ENCODE measurements around the gene CIITA. TPM values are rescaled to one million over a fixed set of nuclear protein-coding genes. Genes with fewer than 3 reads are reported as not detected.
"Not testable (repeated sequence)": the region's sequence is repeated elsewhere in the genome, so short reads cannot be mapped to it uniquely, and the experiment has no call there.

The CIITA gene
- total and polyA plus RNA-seq, 2 donors, result 5.6 to 6.4 TPM

GRCh38 chr16:10964891-10965326, 87.9 kb downstream of the CIITA start:
- Histone ChIP-seq H3K36me3 (ENCODE audit: insufficient read depth) (peaks cover 2% of the 10 kb centered on the region), H3K4me3 (ENCODE audit: low read depth, low read length) (no peak overlapping the region), H3K4me1 (ENCODE audit: insufficient read depth) (no peaks in the 10 kb centered on the region), H3K27ac (ENCODE audit: low read depth) (no peak overlapping the region)
- no peak for DNase-seq (ENCODE audit: extremely low spot score)
- WGBS, result 90% methylated on average over 8 of the region's 8 CpGs

GRCh38 chr16:10965440-10966061, 88.5 kb downstream of the CIITA start:
- WGBS, result 93% methylated on average over 6 of the region's 6 CpGs
- H3K27ac ChIP-seq (ENCODE audit: low read depth), result no peak overlapping the region
- peaks cover 2% of the 10 kb centered on the region for H3K36me3 ChIP-seq (ENCODE audit: insufficient read depth)
- no peaks in the 10 kb centered on the region for H3K4me1 ChIP-seq (ENCODE audit: insufficient read depth)
- DNase-seq (ENCODE audit: extremely low spot score), result no peak
- no peak overlapping the region for H3K4me3 ChIP-seq (ENCODE audit: low read depth, low read length)

GRCh38 chr16:10966129-10966528, 89.1 kb downstream of the CIITA start:
- DNase-seq (ENCODE audit: extremely low spot score), result no peak
- Histone ChIP-seq H3K36me3 (ENCODE audit: insufficient read depth) (peaks cover 2% of the 10 kb centered on the region), H3K4me3 (ENCODE audit: low read depth, low read length) (no peak overlapping the region), H3K4me1 (ENCODE audit: insufficient read depth) (no peaks in the 10 kb centered on the region), H3K27ac (ENCODE audit: low read depth) (no peak overlapping the region)
- WGBS, result 88% methylated on average over 5 of the region's 5 CpGs

- DNase-seq (ENCODE audit: extremely low spot score); H3K4me3 ChIP-seq (ENCODE audit: low read depth, low read length); H3K36me3 ChIP-seq (ENCODE audit: insufficient read depth); H3K27ac ChIP-seq (ENCODE audit: low read depth); H3K4me1 ChIP-seq (ENCODE audit: insufficient read depth): not testable (repeated sequence)
- 72% methylated on average over 4 of the region's 4 CpGs for WGBS
Measured at GRCh38 chr16:10966559-10966958, 89.6 kb downstream of the CIITA start.

GRCh38 chr16:10967986-10968385, 91.0 kb downstream of the CIITA start:
- 71% methylated on average over 5 of the region's 5 CpGs for WGBS
- no peak overlapping the region for H3K4me3 ChIP-seq (ENCODE audit: low read depth, low read length)
- H3K36me3 ChIP-seq (ENCODE audit: insufficient read depth), result peaks cover 2% of the 10 kb centered on the region
- DNase-seq (ENCODE audit: extremely low spot score), result no peak
- H3K4me1 ChIP-seq (ENCODE audit: insufficient read depth), result no peaks in the 10 kb centered on the region
- H3K27ac ChIP-seq (ENCODE audit: low read depth), result no peak overlapping the region

GRCh38 chr16:10968498-10968897, 91.5 kb downstream of the CIITA start:
- DNase-seq (ENCODE audit: extremely low spot score), result no peak
- 84% methylated on average over 3 of the region's 3 CpGs for whole genome bisulfite sequencing
- peaks cover 1% of the 10 kb centered on the region for H3K36me3 ChIP-seq (ENCODE audit: insufficient read depth)

GRCh38 chr16:10969615-10970014, 92.6 kb downstream of the CIITA start:
- H3K4me1 ChIP-seq (ENCODE audit: insufficient read depth), result no peaks in the 10 kb centered on the region
- H3K36me3 ChIP-seq (ENCODE audit: insufficient read depth), result no peaks in the 10 kb centered on the region
- 53% methylated on average over 1 of the region's 1 CpG for WGBS
- no peak overlapping the region for H3K27ac ChIP-seq (ENCODE audit: low read depth)
- DNase-seq (ENCODE audit: extremely low spot score), result no peak
- H3K4me3 ChIP-seq (ENCODE audit: low read depth, low read length), result no peak overlapping the region

More at GRCh38 chr16:10968498-10968897, 91.5 kb downstream of the CIITA start:
- Histone ChIP-seq H3K4me3 (ENCODE audit: low read depth, low read length) (no peak overlapping the region), H3K27ac (ENCODE audit: low read depth) (no peak overlapping the region), H3K4me1 (ENCODE audit: insufficient read depth) (no peaks in the 10 kb centered on the region)

GRCh38 chr16:10970065-10970464, 93.1 kb downstream of the CIITA start:
- 94% methylated on average over 2 of the region's 2 CpGs for WGBS
- H3K27ac ChIP-seq (ENCODE audit: low read depth), result no peak overlapping the region
- no peak for DNase-seq (ENCODE audit: extremely low spot score)
- no peak overlapping the region for H3K4me3 ChIP-seq (ENCODE audit: low read depth, low read length)
- no peaks in the 10 kb centered on the region for H3K4me1 ChIP-seq (ENCODE audit: insufficient read depth)
- no peaks in the 10 kb centered on the region for H3K36me3 ChIP-seq (ENCODE audit: insufficient read depth)

GRCh38 chr16:10971560-10971961, 94.6 kb downstream of the CIITA start:
- WGBS, result 32% methylated on average over 3 of the region's 3 CpGs
- Histone ChIP-seq H3K27ac (ENCODE audit: low read depth) (no peak overlapping the region), H3K4me3 (ENCODE audit: low read depth, low read length) (no peak overlapping the region), H3K4me1 (ENCODE audit: insufficient read depth) (no peaks in the 10 kb centered on the region), H3K36me3 (ENCODE audit: insufficient read depth) (no peaks in the 10 kb centered on the region)
- peak; percentile 51 for DNase-seq (ENCODE audit: extremely low spot score)

- no peak overlapping the region for H3K27ac ChIP-seq (ENCODE audit: low read depth)
- no peaks in the 10 kb centered on the region for H3K36me3 ChIP-seq (ENCODE audit: insufficient read depth)
- WGBS, result 53% methylated on average over 4 of the region's 4 CpGs
Measured at GRCh38 chr16:10972108-10972818, 95.3 kb downstream of the CIITA start.

GRCh38 chr16:10972819-10973464, 95.9 kb downstream of the CIITA start:
- H3K36me3 ChIP-seq (ENCODE audit: insufficient read depth), result no peaks in the 10 kb centered on the region
- 84% methylated on average over 12 of the region's 12 CpGs for WGBS
- no peak overlapping the region for H3K27ac ChIP-seq (ENCODE audit: low read depth)
- no peaks in the 10 kb centered on the region for H3K4me1 ChIP-seq (ENCODE audit: insufficient read depth)
- no peak overlapping the region for H3K4me3 ChIP-seq (ENCODE audit: low read depth, low read length)
- DNase-seq (ENCODE audit: extremely low spot score), result no peak

More at GRCh38 chr16:10972108-10972818, 95.3 kb downstream of the CIITA start:
- no peak for DNase-seq (ENCODE audit: extremely low spot score)
- Histone ChIP-seq H3K4me1 (ENCODE audit: insufficient read depth) (no peaks in the 10 kb centered on the region), H3K4me3 (ENCODE audit: low read depth, low read length) (no peak overlapping the region)

GRCh38 chr16:10976634-10977033, 99.6 kb downstream of the CIITA start:
- H3K4me3 ChIP-seq (ENCODE audit: low read depth, low read length), result no peak overlapping the region
- H3K36me3 ChIP-seq (ENCODE audit: insufficient read depth), result no peaks in the 10 kb centered on the region
- WGBS, result 76% methylated on average over 3 of the region's 3 CpGs
- H3K4me1 ChIP-seq (ENCODE audit: insufficient read depth), result no peaks in the 10 kb centered on the region
- DNase-seq (ENCODE audit: extremely low spot score), result no peak
- no peak overlapping the region for H3K27ac ChIP-seq (ENCODE audit: low read depth)

GRCh38 chr16:10978124-10978523, 101.1 kb downstream of the CIITA start:
- H3K4me1 ChIP-seq (ENCODE audit: insufficient read depth), result no peaks in the 10 kb centered on the region
- no peak for DNase-seq (ENCODE audit: extremely low spot score)
- no peak overlapping the region for H3K4me3 ChIP-seq (ENCODE audit: low read depth, low read length)
- 92% methylated on average over 6 of the region's 6 CpGs for WGBS
- no peak overlapping the region for H3K27ac ChIP-seq (ENCODE audit: low read depth)
- H3K36me3 ChIP-seq (ENCODE audit: insufficient read depth), result no peaks in the 10 kb centered on the region

All from urinary bladder (tissue), 4 donors.